Smooth muscle cell (in vitro differentiated cells): ENCODE results near the gene RNF217. TPM values are rescaled to one million over a fixed set of nuclear protein-coding genes. Genes with fewer than 3 reads are reported as not detected.
"Not testable (repeated sequence)": the region's sequence is repeated elsewhere in the genome, so short reads cannot be mapped to it uniquely, and the experiment has no call there.

Experiments
- DNase-seq: peaks from one replicate; lab custom pipeline; 2025; ENCODE audit not compliant: unreplicated experiment; lab: John Stamatoyannopoulos, UW
- H2AFZ ChIP-seq: fragments of 200-600 bp; sonication (generic); 2 replicates; pipeline ENCODE4 v1.6.0; 2016; ENCODE audit warnings: antibody characterized with exemption, low read depth, mild to moderate bottlenecking
- H3F3A ChIP-seq: fragments of 200-600 bp; sonication (generic); 2 replicates; pipeline ENCODE4 v1.6.0; 2017; ENCODE audit warnings: antibody characterized with exemption, low read depth
- H3K27ac ChIP-seq: fragments of 200-600 bp; sonication (generic); 2 replicates; pipeline ENCODE4 v1.5.1; 2016; ENCODE audit warnings: low read depth, mild to moderate bottlenecking
- H3K27me3 ChIP-seq: fragments of 200-600 bp; sonication (generic); 2 replicates; pipeline ENCODE4 v1.6.1; 2016; ENCODE audit warnings: low read depth, mild to moderate bottlenecking
- H3K36me3 ChIP-seq: fragments of 200-600 bp; sonication (generic); 2 replicates; pipeline ENCODE4 v1.5.1; 2016; ENCODE audit warnings: low read depth
- H3K4me1 ChIP-seq: fragments of 200-600 bp; sonication (generic); 2 replicates; pipeline ENCODE4 v1.5.1; 2016; ENCODE audit warnings: low read depth
- H3K4me2 ChIP-seq: fragments of 200-600 bp; sonication (generic); 2 replicates; pipeline ENCODE4 v1.6.0; 2016; ENCODE audit warnings: mild to moderate bottlenecking
- H3K4me3 ChIP-seq: fragments of 200-600 bp; sonication (generic); 2 replicates; pipeline ENCODE4 v1.5.1; 2016; ENCODE audit warnings: mild to moderate bottlenecking
- H3K79me2 ChIP-seq: fragments of 200-600 bp; sonication (generic); 2 replicates; pipeline ENCODE4 v1.6.0; 2016; ENCODE audit warnings: low read depth, mild to moderate bottlenecking
- H3K9ac ChIP-seq: fragments of 200-600 bp; sonication (generic); 2 replicates; pipeline ENCODE4 v1.6.0; 2016; ENCODE audit warnings: low read depth
- H3K9me3 ChIP-seq: fragments of 200-600 bp; sonication (generic); replicated peaks from 2 replicates; pipeline ENCODE4 v1.5.1; 2016; ENCODE audit warnings: low read depth
- H4K20me1 ChIP-seq: fragments of 200-600 bp; sonication (generic); 2 replicates; pipeline ENCODE4 v1.6.0; 2016; ENCODE audit warnings: low read depth
- CTCF ChIP-seq: fragments of 200-600 bp; sonication (generic); IDR thresholded peaks from 2 replicates; pipeline ENCODE4 v1.5.1; 2017; ENCODE audit warnings: borderline replicate concordance, mild to moderate bottlenecking, antibody characterized with exemption; ENCODE audit not compliant: insufficient read depth, poor library complexity, severe bottlenecking
- WGBS: methylation state at CpG from one replicate; pipeline ENCODE4 v1.1.7; 2016; ENCODE audit warnings: low lambda C conversion rate; 5-methylcytosine and 5-hydroxymethylcytosine counted together
- polyA plus RNA-seq: library from polyadenylated mRNA; unstranded; fragments of >200 nt; fragmentation: Nextera tagmentation; extraction: Ambion mirVana; gene quantifications from 2 replicates; pipeline ENCODE4 v1.2.1, GENCODE V29; 2016
- total RNA-seq: library from RNA; depleted of rRNA; stranded (reverse); fragments of >200 nt; gene quantifications from 2 replicates; pipeline ENCODE4 v1.2.3, GENCODE V29; 2014

RNF217 gene
- total and polyA plus RNA-seq, 2 experiments from 2014 or later, result 15.6 to 127 TPM

GRCh38 chr6:125067552-125067951 is 105.3 kb downstream of the RNF217 start:
- Histone ChIP-seq H3K36me3 (peaks cover 6% of the 10 kb centered on the region), H4K20me1 (peaks cover 54% of the 10 kb centered on the region), H3K27ac (peak overlapping the region; percentile 10), H3K9ac (no peak overlapping the region), H3F3A (peaks cover 11% of the 10 kb centered on the region), H3K9me3 (no peaks in the 10 kb centered on the region), H3K4me2 (peak overlapping the region; percentile 10), H3K4me3 (no peak overlapping the region), H3K79me2 (peaks cover 75% of the 10 kb centered on the region), H3K27me3 (no peaks in the 10 kb centered on the region), H2AFZ (no peak overlapping the region), H3K4me1 (peaks cover 4% of the 10 kb centered on the region)
- 58% methylated on average over 1 of the region's 1 CpG for WGBS
- no peak for TF ChIP-seq CTCF
- DNase-seq, result no peak

- H3K9me3 ChIP-seq, result no peaks in the 10 kb centered on the region
- WGBS, result 63% methylated on average over 3 of the region's 3 CpGs
- DNase-seq, result no peak
- peaks cover 12% of the 10 kb centered on the region for H3F3A ChIP-seq
- H3K27ac ChIP-seq, result peak overlapping the region; percentile 44
- no peak for TF ChIP-seq CTCF
- H3K79me2 ChIP-seq, result peaks cover 81% of the 10 kb centered on the region
- H3K4me2 ChIP-seq, result peak overlapping the region; percentile 8
- no peaks in the 10 kb centered on the region for H3K27me3 ChIP-seq
- H3K9ac ChIP-seq, result no peak overlapping the region
- H3K4me3 ChIP-seq, result no peak overlapping the region
- peaks cover 9% of the 10 kb centered on the region for H3K4me1 ChIP-seq
- peaks cover 83% of the 10 kb centered on the region for H4K20me1 ChIP-seq
- no peak overlapping the region for H2AFZ ChIP-seq
- peaks cover 16% of the 10 kb centered on the region for H3K36me3 ChIP-seq
Measured at GRCh38 chr6:125073071-125073470, 110.8 kb downstream of the RNF217 start.

GRCh38 chr6:125074120-125074519 is 111.9 kb downstream of the RNF217 start:
- peaks cover 82% of the 10 kb centered on the region for H4K20me1 ChIP-seq
- H3K9ac ChIP-seq, result no peak overlapping the region

GRCh38 chr6:125075073-125075472 is 112.8 kb downstream of the RNF217 start:
- WGBS, result 95% methylated on average over 2 of the region's 2 CpGs
- not testable (repeated sequence) for DNase-seq, H3K27me3 ChIP-seq

More at GRCh38 chr6:125074120-125074519, 111.9 kb downstream of the RNF217 start:
- Histone ChIP-seq H3F3A (peaks cover 12% of the 10 kb centered on the region), H2AFZ (no peak overlapping the region), H3K27me3 (no peaks in the 10 kb centered on the region), H3K79me2 (peaks cover 75% of the 10 kb centered on the region), H3K4me3 (no peak overlapping the region), H3K4me2 (no peak overlapping the region), H3K9me3 (no peaks in the 10 kb centered on the region), H3K27ac (no peak overlapping the region), H3K36me3 (peaks cover 19% of the 10 kb centered on the region), H3K4me1 (peaks cover 9% of the 10 kb centered on the region)
- 90% methylated on average over 3 of the region's 3 CpGs for WGBS
- no peak for TF ChIP-seq CTCF
- no peak for DNase-seq

More at GRCh38 chr6:125075073-125075472, 112.8 kb downstream of the RNF217 start:
- not testable (repeated sequence) for H3K9me3 ChIP-seq, H3K4me2 ChIP-seq, H3K27ac ChIP-seq, H3K9ac ChIP-seq, H2AFZ ChIP-seq, H3K4me1 ChIP-seq, H3K4me3 ChIP-seq
- peaks cover 19% of the 10 kb centered on the region for H3K36me3 ChIP-seq
- peaks cover 12% of the 10 kb centered on the region for H3F3A ChIP-seq
- peaks cover 76% of the 10 kb centered on the region for H3K79me2 ChIP-seq
- H4K20me1 ChIP-seq, result peaks cover 75% of the 10 kb centered on the region
